Measurements from ENCODE around the gene HSPA1B.
"Not testable (repeated sequence)": the region's sequence is repeated elsewhere in the genome, so short reads cannot be mapped to it uniquely, and the experiment has no call there.

The HSPA1B gene

GRCh38 chr6:31829633-31830283 is 2.2 kb downstream of the HSPA1B start:
- peak; percentile 31 for DNase-seq

GRCh38 chr6:31830886-31831335 is 3.4 kb downstream of the HSPA1B start:
- DNase-seq = no peak

DNA sequence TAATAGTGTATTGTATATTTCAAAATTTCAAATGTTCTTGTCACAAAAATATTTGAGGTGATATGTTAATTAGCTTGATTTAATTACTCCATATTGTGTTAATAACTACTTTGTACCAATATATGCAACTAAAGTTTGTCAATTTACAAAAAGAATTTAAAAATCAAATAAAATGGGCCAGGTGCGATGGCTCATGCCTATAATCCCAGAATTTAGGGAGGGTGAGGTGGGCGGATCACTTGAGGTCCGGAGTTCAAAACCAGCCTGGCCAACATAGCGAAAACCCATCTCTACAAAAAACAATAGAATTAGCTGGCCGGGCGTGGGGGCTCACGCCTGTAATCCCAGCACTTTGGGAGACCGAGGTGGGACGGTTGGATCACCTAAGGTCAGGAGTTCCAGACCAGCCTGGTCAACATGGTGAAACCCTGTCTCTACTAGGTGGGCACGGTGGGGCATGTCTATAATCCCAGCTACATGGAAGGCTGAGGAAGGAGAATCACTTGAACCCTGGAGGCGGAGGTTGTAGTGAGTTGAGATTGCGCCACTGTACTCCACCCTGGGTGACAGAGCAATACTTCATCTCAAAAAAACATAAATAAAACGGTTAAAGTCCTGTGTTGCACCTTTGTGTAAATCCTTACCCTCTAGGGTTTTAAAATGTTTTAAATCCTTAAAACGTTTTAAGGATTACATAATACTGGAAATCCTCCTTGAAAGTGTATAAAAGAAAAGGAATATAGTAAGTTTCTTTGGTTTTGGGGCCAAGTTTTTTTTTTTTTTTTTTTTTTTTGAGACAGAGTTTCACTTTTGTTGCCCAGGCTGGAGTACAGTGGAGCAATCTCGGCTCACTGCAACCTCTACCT is 4.0 kb downstream of the HSPA1B start:
- no peak for DNase-seq

DNA sequence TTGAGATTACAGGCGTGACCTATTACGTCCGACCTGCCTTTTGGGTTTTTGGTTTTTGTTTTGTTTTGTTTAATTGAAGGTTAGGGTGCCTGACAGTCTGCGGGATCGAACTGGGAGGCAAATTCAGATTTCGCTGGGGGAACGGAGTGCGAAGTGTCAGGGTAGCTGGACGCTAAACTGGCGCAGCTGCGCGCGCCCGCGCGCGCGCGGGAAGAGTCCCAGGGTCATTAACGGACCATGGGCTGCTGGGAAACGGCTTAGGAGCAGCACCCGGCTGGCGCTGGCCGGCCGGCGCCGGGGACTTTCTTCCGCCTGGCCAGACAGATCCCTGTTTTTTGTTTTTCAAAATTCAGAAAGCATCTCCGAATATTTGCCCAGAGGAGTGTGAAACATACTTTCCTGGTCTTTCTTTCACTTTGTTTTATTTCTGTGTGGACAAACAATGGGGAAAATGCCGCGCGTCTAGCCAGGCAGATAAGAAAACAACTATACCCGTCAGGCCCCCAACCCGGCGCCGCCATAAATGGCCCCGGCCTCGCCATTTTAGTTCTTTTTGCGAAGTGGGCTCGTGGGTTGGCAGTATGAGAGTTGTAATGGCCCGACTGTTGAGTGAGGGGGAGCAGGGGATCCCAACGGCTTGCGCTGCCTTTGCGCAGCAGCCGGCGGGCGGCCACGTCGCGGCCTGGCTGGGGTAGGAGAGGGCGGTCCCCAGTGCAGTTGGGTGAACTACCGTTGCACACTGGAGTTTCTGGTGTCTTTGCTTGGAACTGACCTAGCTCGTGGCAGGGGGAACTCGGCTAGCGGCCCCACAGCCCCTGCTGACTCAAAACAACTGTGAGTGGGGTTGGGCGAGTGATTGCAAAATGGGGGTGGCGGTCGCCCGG is 7.1 kb downstream of the HSPA1B start:
- DNase-seq = peak; percentile 93

DNA sequence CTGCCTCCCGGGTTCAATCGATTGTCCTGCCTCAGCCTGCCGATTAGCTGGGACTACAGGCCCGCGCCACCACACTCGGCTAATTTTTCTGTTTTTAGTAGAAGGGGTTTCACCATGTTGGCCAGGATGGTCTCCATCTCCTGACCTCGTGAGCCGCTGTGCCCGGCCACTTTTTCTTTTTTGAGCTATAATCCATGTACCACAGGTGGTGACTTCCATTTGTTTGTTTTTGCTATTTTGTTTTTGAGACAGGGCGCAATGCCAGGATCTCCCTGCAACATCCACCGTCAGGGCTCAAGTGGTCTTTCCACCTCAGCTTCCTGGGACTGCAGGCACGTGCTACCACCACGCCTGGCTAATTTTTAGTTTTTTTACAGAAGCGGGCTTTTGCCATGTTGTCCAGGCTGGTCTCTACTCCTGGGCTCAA is 8.5 kb downstream of the HSPA1B start:
- DNase-seq = peak; percentile 42

GRCh38 chr6:31836474-31837368 is 9.2 kb downstream of the HSPA1B start:
- DNase-seq = no peak

DNA sequence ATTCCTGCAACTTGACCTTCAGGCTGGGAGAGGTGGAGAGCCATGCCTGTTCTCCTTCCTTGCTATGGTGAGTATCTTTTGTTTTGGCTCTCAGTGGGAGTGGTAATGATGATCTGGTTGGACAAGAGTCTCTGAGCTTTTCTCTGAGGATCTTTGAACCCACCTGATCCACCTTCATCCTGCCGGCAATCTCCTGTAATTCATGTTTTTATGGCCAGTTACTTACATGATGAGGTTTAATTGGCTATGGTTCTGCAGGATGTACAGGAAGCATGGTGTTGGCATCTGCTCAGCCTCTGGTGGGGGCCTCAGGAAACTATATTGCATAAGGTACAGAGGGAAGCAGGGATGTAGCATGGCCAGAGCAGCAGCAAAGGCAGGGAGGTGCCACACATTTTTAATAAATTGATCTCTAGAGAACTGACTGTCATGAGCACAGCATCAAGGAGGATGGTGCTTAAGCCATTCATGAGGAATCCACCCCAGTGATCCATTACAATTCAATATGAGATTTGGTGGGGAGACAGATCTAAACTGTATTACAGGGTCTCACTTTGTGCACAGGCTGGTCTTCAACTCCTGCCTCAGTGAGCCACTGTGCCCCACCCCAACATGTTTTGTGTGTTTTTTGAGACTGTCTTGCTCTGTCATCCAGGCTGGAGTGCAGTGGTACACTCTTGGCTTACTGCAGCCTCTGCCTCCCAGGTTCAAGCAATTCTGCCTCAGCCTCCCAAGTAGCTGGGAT is 10.0 kb downstream of the HSPA1B start:
- no peak for DNase-seq

DNA sequence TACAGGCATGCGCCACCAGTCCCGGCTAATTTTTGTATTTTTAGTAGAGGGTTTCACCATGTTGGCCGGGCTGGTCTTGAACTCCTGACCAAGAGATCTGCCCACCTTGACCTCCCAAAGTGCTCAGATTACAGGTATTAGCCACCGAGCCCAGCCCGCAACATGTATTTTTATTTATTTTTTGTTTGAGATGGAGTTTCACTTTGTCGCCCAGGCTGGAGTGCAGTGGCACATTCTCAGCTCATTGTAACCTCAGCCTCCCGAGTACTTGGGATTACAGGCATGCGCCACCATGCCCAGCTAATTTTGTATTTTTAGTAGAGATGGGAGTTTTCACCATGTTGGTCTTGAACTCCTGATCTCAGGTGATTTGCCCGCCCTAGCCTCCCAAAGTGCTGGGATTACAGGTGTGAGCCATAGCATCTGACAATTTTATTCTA is 10.6 kb downstream of the HSPA1B start:
- DNase-seq = not testable (repeated sequence)

DNA sequence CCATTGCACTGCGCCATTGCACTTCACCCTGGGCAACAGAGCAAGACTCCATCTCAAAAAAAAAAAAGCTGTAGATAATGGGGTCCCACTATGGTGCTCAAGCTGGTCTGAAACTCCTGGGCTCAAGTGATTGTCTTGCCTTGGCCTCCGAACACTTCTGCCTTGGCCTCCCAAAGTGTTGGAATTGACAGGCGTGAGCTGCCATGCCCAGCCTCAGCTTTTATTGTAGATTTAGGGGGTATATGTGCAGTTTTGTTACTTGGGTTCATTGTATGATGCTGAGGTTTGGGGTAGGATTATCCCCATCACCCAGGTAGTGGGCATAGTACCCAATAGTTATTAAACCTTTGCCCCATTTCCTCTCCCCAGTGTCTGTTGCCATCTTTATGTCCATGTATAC is 11.4 kb downstream of the HSPA1B start:
- no peak for DNase-seq

GRCh38 chr6:31839779-31840126 is 12.2 kb downstream of the HSPA1B start:
- not testable (repeated sequence) for DNase-seq

- no peak for DNase-seq
Observed at GRCh38 chr6:31842053-31842452, 14.5 kb downstream of the HSPA1B start.

GRCh38 chr6:31844507-31844906 is 17.0 kb downstream of the HSPA1B start:
- DNase-seq = no peak

DNA sequence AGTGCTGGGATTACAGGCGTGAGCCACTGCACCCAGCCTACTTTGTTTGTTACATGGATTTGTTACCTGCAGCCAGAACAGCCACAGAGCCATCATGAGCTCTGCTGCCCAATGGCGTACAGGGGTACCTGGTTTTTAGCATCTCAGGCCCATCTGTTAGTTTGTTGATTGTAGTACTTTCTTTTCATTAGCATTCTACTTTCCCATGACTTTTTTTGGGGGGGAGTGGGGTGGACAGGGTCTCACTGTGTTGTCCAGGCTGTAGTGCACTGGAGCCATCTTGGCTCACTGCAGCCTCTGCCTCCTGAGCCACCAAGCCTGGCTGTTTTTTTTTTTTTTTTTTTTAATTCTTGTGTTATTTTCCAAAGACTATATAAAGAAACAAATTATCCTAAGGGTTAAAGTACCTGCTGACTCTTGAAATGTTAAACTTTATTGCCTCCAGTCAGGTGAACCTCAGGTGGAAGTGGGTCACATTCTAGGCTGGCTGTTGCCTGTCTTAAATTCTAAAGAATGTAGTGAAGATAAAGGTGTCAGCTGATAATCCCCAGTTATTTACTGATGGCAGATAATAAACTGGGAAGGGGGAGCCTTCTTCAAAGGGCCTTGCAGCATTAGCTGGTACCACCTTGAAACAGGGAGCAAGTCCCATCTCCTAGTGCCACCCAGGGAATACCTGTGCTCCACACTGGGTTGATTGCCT is 19.9 kb downstream of the HSPA1B start:
- DNase-seq = no peak

DNA sequence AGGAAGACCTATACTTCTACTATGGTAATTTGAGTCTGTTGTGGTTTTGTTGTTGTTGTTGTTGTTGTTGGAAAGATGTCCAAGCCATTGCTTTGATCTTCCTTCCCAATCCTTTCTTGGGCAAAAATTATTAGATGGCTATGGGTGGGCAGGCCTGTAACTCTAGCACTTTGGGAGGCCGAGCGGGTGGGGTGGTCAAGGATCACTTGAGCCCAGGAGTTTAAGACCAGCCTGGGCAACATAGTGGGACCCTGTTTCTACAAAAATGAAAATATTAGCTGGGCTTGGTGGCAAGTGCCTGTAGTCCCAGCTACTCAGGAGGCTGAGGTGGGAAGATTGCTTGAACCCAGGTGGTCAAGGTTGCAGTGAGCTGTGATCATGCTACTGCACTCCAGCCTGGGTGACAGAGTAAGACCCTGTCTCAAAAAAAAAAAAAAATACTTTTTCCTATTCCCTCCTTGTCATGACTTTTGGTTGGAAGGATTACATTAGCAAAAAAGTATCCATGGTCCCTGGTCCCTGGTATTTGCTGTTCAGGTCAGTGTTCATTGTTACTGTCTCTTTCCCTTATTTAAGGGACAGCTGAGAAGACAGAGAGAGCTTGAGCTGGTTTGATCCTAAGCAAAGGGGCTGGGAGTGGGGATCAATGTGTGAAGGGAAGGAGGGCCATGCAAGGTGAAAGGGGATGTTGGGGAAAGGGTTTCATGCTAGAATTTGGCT is 23.4 kb downstream of the HSPA1B start:
- DNase-seq = no peak

GRCh38 chr6:31851485-31851832 is 23.9 kb downstream of the HSPA1B start:
- no peak for DNase-seq

DNA sequence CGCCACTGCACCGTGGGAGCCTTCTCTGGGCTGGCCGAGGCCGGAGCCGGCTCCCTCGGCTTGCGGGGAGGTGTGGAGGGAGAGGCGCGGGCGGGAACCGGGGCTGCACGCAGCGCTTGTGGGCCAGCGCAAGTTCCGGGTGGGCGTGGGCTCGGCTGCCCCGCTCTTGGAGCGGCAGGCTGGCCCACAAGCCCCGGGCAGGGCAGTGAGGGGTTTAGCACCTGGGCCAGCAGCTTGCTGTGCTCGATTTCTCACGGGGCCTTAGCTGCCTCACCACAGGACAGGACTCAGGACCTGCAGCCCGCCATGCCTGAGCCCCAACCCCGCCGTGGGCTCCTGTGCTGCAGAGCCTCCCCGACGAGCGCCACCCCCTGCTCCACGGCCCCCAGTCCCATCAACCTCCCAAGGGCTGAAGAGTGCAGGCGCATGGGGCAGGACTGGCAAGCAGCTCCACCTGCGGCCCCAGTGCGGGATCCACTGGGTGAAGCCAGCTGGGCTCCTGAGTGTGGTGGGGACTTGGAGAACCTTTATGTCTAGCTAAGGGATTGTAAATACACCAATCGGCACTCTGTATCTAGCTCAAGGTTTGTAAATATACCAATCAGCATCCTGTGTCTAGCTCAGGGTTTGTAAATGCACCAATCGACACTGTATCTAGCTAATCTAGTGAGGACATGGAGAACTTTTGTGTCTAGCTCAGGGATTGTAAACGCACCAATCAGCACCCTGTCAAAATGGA is 24.6 kb downstream of the HSPA1B start:
- DNase-seq = not testable (repeated sequence)

- not testable (repeated sequence) for DNase-seq
Observed at GRCh38 chr6:31857774-31858173, 30.2 kb downstream of the HSPA1B start.

GRCh38 chr6:31858707-31859106 is 31.2 kb downstream of the HSPA1B start:
- no peak for DNase-seq

DNA sequence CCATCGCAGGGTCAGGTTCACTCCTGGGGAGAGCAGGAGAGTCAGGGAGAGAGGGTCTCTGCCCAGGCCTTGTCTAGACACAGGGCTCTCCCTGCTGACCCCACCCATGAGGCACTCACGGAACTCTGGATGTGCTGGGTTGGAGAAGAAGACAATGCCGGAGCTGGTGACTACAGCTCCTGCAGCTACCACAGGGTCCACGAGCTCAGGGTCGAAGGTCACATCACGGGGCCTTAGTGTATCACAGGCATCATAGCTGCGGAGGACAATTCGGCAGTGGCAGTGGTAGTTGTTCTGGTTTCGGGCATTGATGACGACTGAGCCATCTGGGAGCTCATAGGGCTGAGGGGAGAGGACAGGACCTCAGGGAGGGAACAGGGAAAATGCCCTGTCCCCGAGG is 32.4 kb downstream of the HSPA1B start:
- no peak for DNase-seq

Measured in NCI-H146 (cell line).